Upper lobe of left lung (tissue), 6 donors: ENCODE results near the gene HSD17B4. TPM values are rescaled to one million over a fixed set of nuclear protein-coding genes. Genes with fewer than 3 reads are reported as not detected.
A peak's percentile ranks its signal among the peaks of the same experiment; 100 is the strongest.

ENCODE experiments used
- ATAC-seq, 2 donors: fragments of 200-7000 bp; cut with Tn5 transposase; one replicate each; pipeline ENCODE4 v1.9.1; 2022; ENCODE audit warnings: mild to moderate bottlenecking in 2 of 2, moderate library complexity in 2 of 2; ENCODE audit not compliant: low FRiP score in 2 of 2
- DNase-seq, 2 donors: peaks; one replicate each; pipeline ENCODE4 v3.0.0-alpha.2; 2019 to 2020
- H3K27ac ChIP-seq, 4 donors: fragments of 200-600 bp; sonication (generic); one replicate each; pipeline ENCODE4 v1.5.1; 2016 to 2019
- H3K27me3 ChIP-seq, 4 donors: fragments of 200-600 bp; sonication (generic); one replicate each; pipeline ENCODE4 v1.5.1; 2017 to 2019
- H3K36me3 ChIP-seq, 4 donors: fragments of 200-600 bp; sonication (generic); one replicate each; pipeline ENCODE4 v1.5.1; 2016 to 2019
- H3K4me1 ChIP-seq, 4 donors: fragments of 200-600 bp; sonication (generic); one replicate each; pipeline ENCODE4 v1.5.1; 2018 to 2019
- H3K4me3 ChIP-seq, 4 donors: fragments of 200-600 bp; sonication (generic); one replicate each; pipeline ENCODE4 v1.5.1; 2017 to 2019; ENCODE audit warnings: mild to moderate bottlenecking in 2 of 4, moderate library complexity in 1 of 4
- H3K9me3 ChIP-seq, 4 donors: fragments of 200-600 bp; sonication (generic); one replicate each; pipeline ENCODE4 v1.5.1; 2018 to 2019
- EP300 ChIP-seq, 4 donors: sonication (generic); formaldehyde crosslinking; IDR thresholded peaks; one replicate each; pipeline ENCODE4 v1.5.1; 2017; ENCODE audit warnings: antibody characterized with exemption in 4 of 4, control low read depth in 2 of 4
- POLR2A ChIP-seq, 4 donors: fragments of 450-650 bp; IDR thresholded peaks; one replicate each; pipeline ENCODE4 v1.5.1; 2016 to 2017; ENCODE audit warnings: antibody characterized with exemption in 4 of 4, mild to moderate bottlenecking in 2 of 4
- POLR2AphosphoS5 ChIP-seq, 2 donors: sonication (generic); formaldehyde crosslinking; IDR thresholded peaks; one replicate each; pipeline ENCODE4 v1.5.1; 2017; ENCODE audit warnings: antibody characterized with exemption in 2 of 2
- WGBS, 2 donors: methylation state at CpG; one replicate each; pipeline ENCODE4 v1.1.5; 2017 to 2018; 5-methylcytosine and 5-hydroxymethylcytosine counted together
- total RNA-seq, 6 donors: library from RNA; depleted of rRNA in 4 of 6; stranded (reverse); fragments of >200 nt in 4 of 6; gene quantifications; one replicate each; pipeline versions ENCODE4 v1.1.0 to v1.2.1, GENCODE V29; 2016 to 2021
- TF ChIP-seq, protein P1 (sequence below), 6 experiments: fragments of 450-650 bp in 4 of 6; fragments of 200-600 bp in 2 of 6; sonication (generic) in 2 of 6; IDR thresholded peaks; one replicate each; pipeline ENCODE4 v1.5.1; 2016 to 2019; ENCODE audit warnings: antibody characterized with exemption in 6 of 6
- donor health status: DM: no; HTN: no; CAD: no; lungs with moderate emphysema.
- donor health status: DM: no; HTN: yes; CAD: no; lungs with severe emphysema.

Gene HSD17B4, protein sequence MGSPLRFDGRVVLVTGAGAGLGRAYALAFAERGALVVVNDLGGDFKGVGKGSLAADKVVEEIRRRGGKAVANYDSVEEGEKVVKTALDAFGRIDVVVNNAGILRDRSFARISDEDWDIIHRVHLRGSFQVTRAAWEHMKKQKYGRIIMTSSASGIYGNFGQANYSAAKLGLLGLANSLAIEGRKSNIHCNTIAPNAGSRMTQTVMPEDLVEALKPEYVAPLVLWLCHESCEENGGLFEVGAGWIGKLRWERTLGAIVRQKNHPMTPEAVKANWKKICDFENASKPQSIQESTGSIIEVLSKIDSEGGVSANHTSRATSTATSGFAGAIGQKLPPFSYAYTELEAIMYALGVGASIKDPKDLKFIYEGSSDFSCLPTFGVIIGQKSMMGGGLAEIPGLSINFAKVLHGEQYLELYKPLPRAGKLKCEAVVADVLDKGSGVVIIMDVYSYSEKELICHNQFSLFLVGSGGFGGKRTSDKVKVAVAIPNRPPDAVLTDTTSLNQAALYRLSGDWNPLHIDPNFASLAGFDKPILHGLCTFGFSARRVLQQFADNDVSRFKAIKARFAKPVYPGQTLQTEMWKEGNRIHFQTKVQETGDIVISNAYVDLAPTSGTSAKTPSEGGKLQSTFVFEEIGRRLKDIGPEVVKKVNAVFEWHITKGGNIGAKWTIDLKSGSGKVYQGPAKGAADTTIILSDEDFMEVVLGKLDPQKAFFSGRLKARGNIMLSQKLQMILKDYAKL
- 100 to 1,000 TPM; 240 to 430 (median 355) TPM for total RNA-seq

- H3K27me3 ChIP-seq: no peaks in the 10 kb centered on the region
- H3K4me3 ChIP-seq: peak within 1 kb of the TSS; percentile 59 to 70 (median 66)
- peak in 2 of 4 donors; percentile 87 to 94 for TF ChIP-seq POLR2A (IDR thresholded peaks at IDR 0.05)
- TF ChIP-seq, protein P1, sequence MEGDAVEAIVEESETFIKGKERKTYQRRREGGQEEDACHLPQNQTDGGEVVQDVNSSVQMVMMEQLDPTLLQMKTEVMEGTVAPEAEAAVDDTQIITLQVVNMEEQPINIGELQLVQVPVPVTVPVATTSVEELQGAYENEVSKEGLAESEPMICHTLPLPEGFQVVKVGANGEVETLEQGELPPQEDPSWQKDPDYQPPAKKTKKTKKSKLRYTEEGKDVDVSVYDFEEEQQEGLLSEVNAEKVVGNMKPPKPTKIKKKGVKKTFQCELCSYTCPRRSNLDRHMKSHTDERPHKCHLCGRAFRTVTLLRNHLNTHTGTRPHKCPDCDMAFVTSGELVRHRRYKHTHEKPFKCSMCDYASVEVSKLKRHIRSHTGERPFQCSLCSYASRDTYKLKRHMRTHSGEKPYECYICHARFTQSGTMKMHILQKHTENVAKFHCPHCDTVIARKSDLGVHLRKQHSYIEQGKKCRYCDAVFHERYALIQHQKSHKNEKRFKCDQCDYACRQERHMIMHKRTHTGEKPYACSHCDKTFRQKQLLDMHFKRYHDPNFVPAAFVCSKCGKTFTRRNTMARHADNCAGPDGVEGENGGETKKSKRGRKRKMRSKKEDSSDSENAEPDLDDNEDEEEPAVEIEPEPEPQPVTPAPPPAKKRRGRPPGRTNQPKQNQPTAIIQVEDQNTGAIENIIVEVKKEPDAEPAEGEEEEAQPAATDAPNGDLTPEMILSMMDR (IDR thresholded peaks at IDR 0.05): no peak
- TF ChIP-seq POLR2AphosphoS5 (IDR thresholded peaks at IDR 0.05): peak; percentile 92 to 94
- peak in 1 of 4 donors; percentile 30 for TF ChIP-seq EP300 (IDR thresholded peaks at IDR 0.05)
- peaks cover 8 to 37% (median 15%) of the 10 kb centered on the region in 4 donors for H3K4me1 ChIP-seq
- peak within 1 kb of the TSS; percentile 88 to 96 (median 90) for H3K27ac ChIP-seq
- 0 to 1% methylated on average over 36 to 42 of the region's 42 CpGs for WGBS, 2 donors
- ATAC-seq (peak; percentile 96 to 98), DNase-seq (peak; percentile 94)
- peaks cover 0 to 5% (median 3%) of the 10 kb centered on the region in 4 donors for H3K36me3 ChIP-seq
- peaks cover 0 to 5% (median 0%) of the 10 kb centered on the region in 4 donors for H3K9me3 ChIP-seq
Observed at GRCh38 chr5:119452373-119453039, at the start of gene HSD17B4. Gene HSD17B4, plus strand, starts transcription at chr5:119452497. Its CDS starts 79 bp downstream, at chr5:119452576.

DNA sequence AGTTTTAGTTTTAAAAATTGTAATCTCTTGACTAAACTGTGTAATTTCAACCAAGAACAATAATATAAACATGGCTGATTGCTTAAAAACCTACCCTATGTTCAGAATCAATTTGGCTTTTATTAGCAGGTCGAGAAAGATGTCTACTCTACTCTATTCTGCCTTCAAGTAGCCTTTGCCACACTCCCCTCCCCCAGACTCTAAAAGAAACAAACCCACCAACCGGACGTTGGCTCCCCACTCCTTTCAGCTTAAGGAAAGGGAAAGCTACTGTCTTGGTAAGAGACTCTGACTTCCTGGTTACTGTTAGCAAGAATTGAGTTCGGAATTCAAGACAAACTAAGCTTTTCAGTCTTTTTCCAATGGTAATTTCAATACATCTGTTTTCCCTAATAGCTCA, 49.7 kb upstream of the HSD17B4 start:
- DNase-seq (no peak), ATAC-seq (no peak)
- no peak overlapping the region for H3K27ac ChIP-seq
- no peaks in the 10 kb centered on the region for H3K36me3 ChIP-seq
- 69 to 75% methylated on average over 4 of the region's 4 CpGs for WGBS, 2 donors
- H3K9me3 ChIP-seq: no peaks in the 10 kb centered on the region
- peaks cover 4 to 19% (median 10%) of the 10 kb centered on the region in 4 donors for H3K4me1 ChIP-seq
- TF ChIP-seq, protein P1 (IDR thresholded peaks at IDR 0.05): no peak
- TF ChIP-seq POLR2AphosphoS5 (IDR thresholded peaks at IDR 0.05) (no peak), POLR2A (IDR thresholded peaks at IDR 0.05) (no peak), EP300 (IDR thresholded peaks at IDR 0.05) (no peak)
- no peak overlapping the region for H3K4me3 ChIP-seq
- no peaks in the 10 kb centered on the region for H3K27me3 ChIP-seq

GRCh38 chr5:119404033-119404432, 48.3 kb upstream of the HSD17B4 start:
- 78 to 83% methylated on average over 2 of the region's 2 CpGs for WGBS, 2 donors

DNA sequence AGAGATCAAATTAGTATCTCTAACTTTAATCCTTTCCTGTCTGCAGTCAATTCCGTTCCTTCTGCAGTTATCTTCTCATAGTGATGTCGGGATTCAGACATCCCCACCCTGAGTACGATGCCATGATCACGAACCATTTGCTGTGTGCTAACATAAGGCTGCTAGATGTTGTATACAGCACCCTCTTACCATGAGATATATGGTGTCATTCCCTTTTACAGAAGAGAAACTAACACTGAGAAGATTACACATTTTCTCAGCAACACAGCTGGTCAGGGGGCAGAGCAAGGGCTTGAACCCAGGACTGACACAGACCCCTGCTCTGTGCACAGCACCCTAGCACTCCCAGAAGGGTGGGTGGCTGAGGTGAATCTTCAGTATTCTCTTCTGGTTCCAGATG, 46.9 kb upstream of the HSD17B4 start:
- DNase-seq (no peak), ATAC-seq (no peak)
- Histone ChIP-seq H3K4me3 (no peak overlapping the region), H3K4me1 (no peaks in the 10 kb centered on the region), H3K36me3 (no peaks in the 10 kb centered on the region), H3K27me3 (no peaks in the 10 kb centered on the region), H3K9me3 (no peaks in the 10 kb centered on the region), H3K27ac (no peak overlapping the region)
- 63 to 87% methylated on average over 4 of the region's 4 CpGs for WGBS, 2 donors
- no peak for TF ChIP-seq POLR2A (IDR thresholded peaks at IDR 0.05)
- TF ChIP-seq, protein P1 (IDR thresholded peaks at IDR 0.05): no peak
- TF ChIP-seq EP300 (IDR thresholded peaks at IDR 0.05): no peak
- TF ChIP-seq POLR2AphosphoS5 (IDR thresholded peaks at IDR 0.05): no peak

More at GRCh38 chr5:119404033-119404432, 48.3 kb upstream of the HSD17B4 start:
- TF ChIP-seq, protein P1 (IDR thresholded peaks at IDR 0.05): no peak
- TF ChIP-seq POLR2A (IDR thresholded peaks at IDR 0.05) (no peak), POLR2AphosphoS5 (IDR thresholded peaks at IDR 0.05) (no peak), EP300 (IDR thresholded peaks at IDR 0.05) (no peak)
- Histone ChIP-seq H3K36me3 (no peaks in the 10 kb centered on the region), H3K27me3 (no peaks in the 10 kb centered on the region), H3K4me1 (peaks cover 0 to 7% (median 1%) of the 10 kb centered on the region in 4 donors), H3K9me3 (no peaks in the 10 kb centered on the region), H3K4me3 (no peak overlapping the region), H3K27ac (no peak overlapping the region)
- ATAC-seq: no peak
- no peak for DNase-seq
